GM12878 (cell line): ENCODE measurements around the gene RAPSN.

Experiments used
- CTCF ChIP-seq, 3 experiments: IDR thresholded peaks in 2 of 3; conservative IDR thresholded peaks in 1 of 3; 2 replicates each; pipeline ENCODE4 v1.5.1; 2011; ENCODE audit warnings: low read depth in 3 of 3, low read length in 3 of 3, mild to moderate bottlenecking in 3 of 3, control low read depth in 2 of 3, moderate library complexity in 2 of 3, inconsistent platforms in 1 of 3, mixed read lengths in 1 of 3; ENCODE audit not compliant: control insufficient read depth in 2 of 3, insufficient read depth in 1 of 3; ENCODE audit errors: extremely low read depth in 1 of 3
- EZH2 ChIP-seq: IDR thresholded peaks from 2 replicates; pipeline ENCODE4 v1.6.1; 2012; ENCODE audit warnings: low read depth, mild to moderate bottlenecking, control low read depth, inconsistent platforms, low read length, borderline replicate concordance; ENCODE audit not compliant: control insufficient read depth
- FOXM1 ChIP-seq: IDR thresholded peaks from 2 replicates; pipeline ENCODE4 v1.6.1; 2012; ENCODE audit warnings: low read depth, mild to moderate bottlenecking, inconsistent platforms, low read length, moderate library complexity
- POLR2A ChIP-seq: IDR thresholded peaks from 2 replicates; pipeline ENCODE4 v1.6.1; 2011; ENCODE audit warnings: low read depth, mild to moderate bottlenecking, low read length
- RELA ChIP-seq: fragments of 450-650 bp; IDR thresholded peaks from 2 replicates; pipeline ENCODE4 v1.8.0; 2014; ENCODE audit warnings: borderline replicate concordance; ENCODE audit not compliant: partially characterized antibody
- SIN3A ChIP-seq: IDR thresholded peaks from 2 replicates; pipeline ENCODE4 v1.6.1; 2012; ENCODE audit warnings: low read depth, low read length, improper control_type of control experiment
- SPI1 ChIP-seq: IDR thresholded peaks from 2 replicates; pipeline ENCODE4 v1.6.1; 2011; ENCODE audit warnings: low read depth, mild to moderate bottlenecking, low read length, moderate library complexity, borderline replicate concordance; ENCODE audit not compliant: insufficient read depth

GRCh38 chr11:47413908-47414684, 34.8 kb downstream of the RAPSN start:
- TF ChIP-seq CTCF (IDR thresholded peaks at IDR 0.05 in 2 of 3, conservative IDR thresholded peaks at IDR 0.05 in 1 of 3; ENCODE audit: control insufficient read depth in 2 of 3, extremely low read depth in 1 of 3, insufficient read depth in 1 of 3, low read depth in 3 of 3, low read length in 3 of 3) (no peak), SPI1 (no peak), FOXM1 (no peak), POLR2A (peak; percentile 48; the same call in 1 of the 2 replicates), SIN3A (no peak), EZH2 (no peak), RELA (no peak)
